ENCODE measurements around the gene SAFB. TPM values are rescaled to one million over a fixed set of nuclear protein-coding genes. Genes with fewer than 3 reads are reported as not detected.

Gene SAFB
- total RNA-seq, 2 donors from 2014 or later = 49.8 to 244 TPM

GRCh38 chr19:5676105-5676771 lies 53.4 kb downstream of the SAFB start:
- DNase-seq (no peak), ATAC-seq (no peak)
- H3K27me3 ChIP-seq = no peaks in the 10 kb centered on the region
- no peak overlapping the region for H3K4me3 ChIP-seq
- intact Hi-C loops (cut with DNase I) = no loop called here
- no peaks in the 10 kb centered on the region for H3K36me3 ChIP-seq (replicated peaks in 1 of 2; ENCODE audit: insufficient read depth in 1 of 2, low read depth in 2 of 2)
- H3K27ac ChIP-seq = no peak overlapping the region
- peaks cover 15% of the 10 kb centered on the region for H3K4me1 ChIP-seq
- WGBS, 2 donors = 49 to 65% methylated on average over 15 to 16 of the region's 17 CpGs
- TF ChIP-seq CTCF (IDR thresholded peaks at IDR 0.05) (no peak), POLR2A (IDR thresholded peaks at IDR 0.05) (no peak)
- H3K9me3 ChIP-seq = no peaks in the 10 kb centered on the region

- DNase-seq = no peak
- peaks cover 20% of the 10 kb centered on the region for H3K4me1 ChIP-seq
- ATAC-seq = no peak
- TF ChIP-seq CTCF (IDR thresholded peaks at IDR 0.05) (no peak), POLR2A (IDR thresholded peaks at IDR 0.05) (no peak)
- H3K36me3 ChIP-seq (replicated peaks in 1 of 2; ENCODE audit: insufficient read depth in 1 of 2, low read depth in 2 of 2) = no peaks in the 10 kb centered on the region
- H3K4me3 ChIP-seq = no peak overlapping the region
- H3K27me3 ChIP-seq = no peaks in the 10 kb centered on the region
- WGBS, 2 donors = 48 to 74% methylated on average over 5 to 13 of the region's 13 CpGs
- H3K27ac ChIP-seq = no peak overlapping the region
- intact Hi-C loops (cut with DNase I) = no loop called here
- H3K9me3 ChIP-seq = no peaks in the 10 kb centered on the region
Observed at GRCh38 chr19:5676772-5677105, 53.9 kb downstream of the SAFB start.

GRCh38 chr19:5677136-5677535 lies 54.3 kb downstream of the SAFB start:
- no peak for TF ChIP-seq CTCF (IDR thresholded peaks at IDR 0.05)
- no peak for TF ChIP-seq POLR2A (IDR thresholded peaks at IDR 0.05)
- DNase-seq = no peak
- ATAC-seq = no peak
- no peaks in the 10 kb centered on the region for H3K27me3 ChIP-seq
- H3K27ac ChIP-seq = no peak overlapping the region
- no peak overlapping the region for H3K4me3 ChIP-seq
- no peaks in the 10 kb centered on the region for H3K36me3 ChIP-seq (replicated peaks in 1 of 2; ENCODE audit: insufficient read depth in 1 of 2, low read depth in 2 of 2)
- intact Hi-C loops (cut with DNase I) = no loop called here
- WGBS, 2 donors = 94 to 95% methylated on average over 7 to 10 of the region's 10 CpGs
- peaks cover 22% of the 10 kb centered on the region for H3K4me1 ChIP-seq
- H3K9me3 ChIP-seq = no peaks in the 10 kb centered on the region

- TF ChIP-seq POLR2A (IDR thresholded peaks at IDR 0.05) = no peak
- TF ChIP-seq CTCF (IDR thresholded peaks at IDR 0.05) = no peak
- no peak overlapping the region for H3K4me3 ChIP-seq
- H3K4me1 ChIP-seq = peaks cover 22% of the 10 kb centered on the region
- H3K27me3 ChIP-seq = no peaks in the 10 kb centered on the region
- ATAC-seq (no peak), DNase-seq (no peak)
- no peaks in the 10 kb centered on the region for H3K36me3 ChIP-seq (replicated peaks in 1 of 2; ENCODE audit: insufficient read depth in 1 of 2, low read depth in 2 of 2)
- intact Hi-C loops (cut with DNase I) = no loop called here
- 79 to 80% methylated on average over 5 to 9 of the region's 9 CpGs for WGBS, 2 donors
- no peaks in the 10 kb centered on the region for H3K9me3 ChIP-seq
- H3K27ac ChIP-seq = no peak overlapping the region
Observed at GRCh38 chr19:5677580-5677979, 54.7 kb downstream of the SAFB start.

DNA sequence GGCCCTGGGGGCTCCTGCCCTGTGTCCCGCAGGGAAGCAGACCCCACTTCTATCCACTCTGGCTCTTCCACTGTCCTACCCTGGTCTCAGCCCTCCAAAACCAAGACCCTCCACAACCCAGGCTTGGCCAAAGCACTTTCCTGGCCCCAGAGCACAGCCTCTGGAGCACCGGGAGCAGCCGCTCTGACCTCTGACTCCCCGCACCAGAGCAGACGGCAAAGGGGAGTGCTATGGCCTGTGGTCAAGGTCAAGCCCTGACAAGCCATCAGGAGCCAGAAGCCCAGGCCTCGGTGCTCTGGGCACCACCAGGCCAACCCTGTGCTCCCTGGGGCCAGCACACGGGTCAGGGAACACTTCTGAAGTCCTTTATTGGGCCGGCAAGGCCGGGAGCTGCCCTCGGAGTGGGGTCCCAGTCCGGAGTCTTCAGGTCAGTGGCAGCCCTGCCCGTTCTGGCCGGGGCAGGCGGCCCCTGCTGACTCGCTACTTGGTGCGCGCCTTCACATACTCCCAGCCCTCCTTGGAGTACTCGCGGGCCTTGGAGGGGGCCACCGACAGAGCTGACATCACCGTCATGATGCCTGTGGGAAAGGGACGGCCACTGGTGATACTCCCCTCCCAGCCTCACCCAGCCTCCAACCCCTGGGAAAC lies 55.3 kb downstream of the SAFB start:
- intact Hi-C loops (cut with DNase I) = no loop called here
- no peak overlapping the region for H3K27ac ChIP-seq
- H3K4me3 ChIP-seq = no peak overlapping the region
- no peaks in the 10 kb centered on the region for H3K9me3 ChIP-seq
- DNase-seq = no peak
- H3K36me3 ChIP-seq (replicated peaks in 1 of 2; ENCODE audit: insufficient read depth in 1 of 2, low read depth in 2 of 2) = no peaks in the 10 kb centered on the region
- H3K4me1 ChIP-seq = peaks cover 22% of the 10 kb centered on the region
- 82 to 100% methylated on average over 2 to 19 of the region's 22 CpGs for WGBS, 2 donors
- ATAC-seq = no peak
- TF ChIP-seq POLR2A (IDR thresholded peaks at IDR 0.05) = no peak
- TF ChIP-seq CTCF (IDR thresholded peaks at IDR 0.05) = no peak
- H3K27me3 ChIP-seq = no peaks in the 10 kb centered on the region

All from body of pancreas (tissue), 4 donors.